Measurements from ENCODE around the gene FHOD3. TPM values are rescaled to one million over a fixed set of nuclear protein-coding genes. Genes with fewer than 3 reads are reported as not detected.

Gene FHOD3
- total RNA-seq, 1 experiment from 2014 or later, result 18.1 TPM

- no peaks in the 10 kb centered on the region for H3K27me3 ChIP-seq (ENCODE audit: low read length)
- H3K4me2 ChIP-seq (ENCODE audit: low read length), result no peak overlapping the region
- H3K9me2 ChIP-seq (replicated peaks; ENCODE audit: low read length), result no peaks in the 10 kb centered on the region
- no peak overlapping the region for H3K27ac ChIP-seq (ENCODE audit: low read length)
- ATAC-seq (no peak), DNase-seq (no peak)
- TF ChIP-seq EZH2 (IDR thresholded peaks at IDR 0.05; ENCODE audit: low read length, unreplicated experiment), result no peak
- no peak for TF ChIP-seq CTCF (conservative IDR thresholded peaks at IDR 0.05; ENCODE audit: low read depth, low read length)
- TF ChIP-seq EZH2phosphoT487 (IDR thresholded peaks at IDR 0.05; ENCODE audit: borderline replicate concordance, low read length), result no peak
- H2AFZ ChIP-seq (ENCODE audit: low read length), result no peak overlapping the region
- no peaks in the 10 kb centered on the region for H3K4me1 ChIP-seq (ENCODE audit: insufficient read depth, low read length)
- no peaks in the 10 kb centered on the region for H3K36me3 ChIP-seq (ENCODE audit: low read depth, low read length)
- H3K4me3 ChIP-seq (ENCODE audit: low read length), result no peak overlapping the region
- no peaks in the 10 kb centered on the region for H3F3A ChIP-seq (ENCODE audit: low read length, unreplicated experiment)
- ChIA-PET CTCF (no interaction called here), POLR2A (ENCODE audit: unreplicated experiment) (no interaction called here)
- no peaks in the 10 kb centered on the region for H3K79me2 ChIP-seq (ENCODE audit: low read length)
- intact Hi-C loops (cut with micrococcal nuclease), result no loop called here
- H3K9ac ChIP-seq (ENCODE audit: low read length), result no peak overlapping the region
- BruUV-seq (replicated peaks), result no TSS peak
- H3K9me3 ChIP-seq (ENCODE audit: low read length), result no peaks in the 10 kb centered on the region
- H4K20me1 ChIP-seq (ENCODE audit: low read length), result no peaks in the 10 kb centered on the region
These were observed 42.3 kb upstream of the FHOD3 start for GRCh38 chr18:36255072-36255698.

GRCh38 chr18:36256094-36256493, 41.4 kb upstream of the FHOD3 start:
- H3K9me3 ChIP-seq (ENCODE audit: low read length), result no peaks in the 10 kb centered on the region
- intact Hi-C loops (cut with micrococcal nuclease), result no loop called here
- ChIA-PET CTCF (no interaction called here), POLR2A (ENCODE audit: unreplicated experiment) (no interaction called here)
- no peaks in the 10 kb centered on the region for H3K4me1 ChIP-seq (ENCODE audit: insufficient read depth, low read length)
- no peaks in the 10 kb centered on the region for H3K79me2 ChIP-seq (ENCODE audit: low read length)
- no TSS peak for BruUV-seq (replicated peaks)
- no peak overlapping the region for H3K4me2 ChIP-seq (ENCODE audit: low read length)
- H2AFZ ChIP-seq (ENCODE audit: low read length), result no peak overlapping the region
- DNase-seq, result no peak
- H3K36me3 ChIP-seq (ENCODE audit: low read depth, low read length), result no peaks in the 10 kb centered on the region
- H3K27ac ChIP-seq (ENCODE audit: low read length), result no peak overlapping the region
- no peak for TF ChIP-seq CTCF (conservative IDR thresholded peaks at IDR 0.05; ENCODE audit: low read depth, low read length)
- no peak for TF ChIP-seq EZH2 (IDR thresholded peaks at IDR 0.05; ENCODE audit: low read length, unreplicated experiment)
- TF ChIP-seq EZH2phosphoT487 (IDR thresholded peaks at IDR 0.05; ENCODE audit: borderline replicate concordance, low read length), result no peak
- no peaks in the 10 kb centered on the region for H3K27me3 ChIP-seq (ENCODE audit: low read length)
- ATAC-seq, result no peak
- H3K4me3 ChIP-seq (ENCODE audit: low read length), result no peak overlapping the region
- no peaks in the 10 kb centered on the region for H3K9me2 ChIP-seq (replicated peaks; ENCODE audit: low read length)
- H3F3A ChIP-seq (ENCODE audit: low read length, unreplicated experiment), result no peaks in the 10 kb centered on the region
- H3K9ac ChIP-seq (ENCODE audit: low read length), result no peak overlapping the region
- H4K20me1 ChIP-seq (ENCODE audit: low read length), result no peaks in the 10 kb centered on the region

GRCh38 chr18:36262971-36263370, 34.5 kb upstream of the FHOD3 start:
- CTCF ChIA-PET, result no interaction called here
- Histone ChIP-seq H3F3A (ENCODE audit: low read length, unreplicated experiment) (no peaks in the 10 kb centered on the region), H3K4me1 (ENCODE audit: insufficient read depth, low read length) (no peaks in the 10 kb centered on the region), H4K20me1 (ENCODE audit: low read length) (no peaks in the 10 kb centered on the region), H3K4me2 (ENCODE audit: low read length) (no peak overlapping the region), H3K27ac (ENCODE audit: low read length) (no peak overlapping the region), H2AFZ (ENCODE audit: low read length) (no peak overlapping the region), H3K9me3 (ENCODE audit: low read length) (no peaks in the 10 kb centered on the region), H3K27me3 (ENCODE audit: low read length) (no peaks in the 10 kb centered on the region), H3K79me2 (ENCODE audit: low read length) (no peaks in the 10 kb centered on the region), H3K4me3 (ENCODE audit: low read length) (no peak overlapping the region), H3K9ac (ENCODE audit: low read length) (no peak overlapping the region), H3K9me2 (replicated peaks; ENCODE audit: low read length) (no peaks in the 10 kb centered on the region), H3K36me3 (ENCODE audit: low read depth, low read length) (no peaks in the 10 kb centered on the region)
- ATAC-seq (no peak), DNase-seq (no peak)
- no TSS peak for BruUV-seq (replicated peaks)
- POLR2A ChIA-PET (ENCODE audit: unreplicated experiment), result no interaction called here
- TF ChIP-seq EZH2phosphoT487 (IDR thresholded peaks at IDR 0.05; ENCODE audit: borderline replicate concordance, low read length), result no peak
- TF ChIP-seq CTCF (conservative IDR thresholded peaks at IDR 0.05; ENCODE audit: low read depth, low read length), result no peak
- no peak for TF ChIP-seq EZH2 (IDR thresholded peaks at IDR 0.05; ENCODE audit: low read length, unreplicated experiment)
- intact Hi-C loops (cut with micrococcal nuclease), result no loop called here
